BLaER1 (cell line): Measurements from ENCODE around the gene MEG3.

Source experiments
- H3K27ac ChIP-seq: shearing (Covaris generic); formaldehyde crosslinking; 2 replicates; pipeline ENCODE4 v1.8.1; 2022
- H3K27me3 ChIP-seq: shearing (Covaris generic); formaldehyde crosslinking; 2 replicates; pipeline ENCODE4 v1.8.1; 2022
- H3K36me3 ChIP-seq: shearing (Covaris generic); formaldehyde crosslinking; 2 replicates; pipeline ENCODE4 v1.8.1; 2022
- H3K4me1 ChIP-seq: shearing (Covaris generic); formaldehyde crosslinking; 2 replicates; pipeline ENCODE4 v1.8.1; 2022
- H3K4me2 ChIP-seq: shearing (Covaris generic); formaldehyde crosslinking; 2 replicates; pipeline ENCODE4 v1.8.1; 2022
- H3K4me3 ChIP-seq: shearing (Covaris generic); formaldehyde crosslinking; 2 replicates; pipeline ENCODE4 v1.8.1; 2022
- H3K9ac ChIP-seq: shearing (Covaris generic); formaldehyde crosslinking; 2 replicates; pipeline ENCODE4 v1.8.1; 2022
- H3K9me3 ChIP-seq: shearing (Covaris generic); formaldehyde crosslinking; 2 replicates; pipeline ENCODE4 v1.8.1; 2022
- H4K20me1 ChIP-seq: shearing (Covaris generic); formaldehyde crosslinking; 2 replicates; pipeline ENCODE4 v1.8.1; 2022
- Cebpa-rat ChIP-seq: shearing (Covaris generic); IDR thresholded peaks from 2 replicates; pipeline ENCODE4 v1.8.1; 2022

MEG3 gene

GRCh38 chr14:100822013-100822412 lies 3.9 kb upstream of the MEG3 start:
- H4K20me1 ChIP-seq: no peaks in the 10 kb centered on the region
- peak overlapping the region; percentile 53 for H3K4me2 ChIP-seq
- H3K9ac ChIP-seq: no peak overlapping the region
- H3K27ac ChIP-seq: no peak overlapping the region
- H3K4me1 ChIP-seq: peaks cover 16% of the 10 kb centered on the region
- H3K36me3 ChIP-seq: no peaks in the 10 kb centered on the region
- H3K27me3 ChIP-seq: no peaks in the 10 kb centered on the region
- no peak for TF ChIP-seq Cebpa-rat
- H3K9me3 ChIP-seq: peaks cover 27% of the 10 kb centered on the region
- H3K4me3 ChIP-seq: no peak overlapping the region

DNA sequence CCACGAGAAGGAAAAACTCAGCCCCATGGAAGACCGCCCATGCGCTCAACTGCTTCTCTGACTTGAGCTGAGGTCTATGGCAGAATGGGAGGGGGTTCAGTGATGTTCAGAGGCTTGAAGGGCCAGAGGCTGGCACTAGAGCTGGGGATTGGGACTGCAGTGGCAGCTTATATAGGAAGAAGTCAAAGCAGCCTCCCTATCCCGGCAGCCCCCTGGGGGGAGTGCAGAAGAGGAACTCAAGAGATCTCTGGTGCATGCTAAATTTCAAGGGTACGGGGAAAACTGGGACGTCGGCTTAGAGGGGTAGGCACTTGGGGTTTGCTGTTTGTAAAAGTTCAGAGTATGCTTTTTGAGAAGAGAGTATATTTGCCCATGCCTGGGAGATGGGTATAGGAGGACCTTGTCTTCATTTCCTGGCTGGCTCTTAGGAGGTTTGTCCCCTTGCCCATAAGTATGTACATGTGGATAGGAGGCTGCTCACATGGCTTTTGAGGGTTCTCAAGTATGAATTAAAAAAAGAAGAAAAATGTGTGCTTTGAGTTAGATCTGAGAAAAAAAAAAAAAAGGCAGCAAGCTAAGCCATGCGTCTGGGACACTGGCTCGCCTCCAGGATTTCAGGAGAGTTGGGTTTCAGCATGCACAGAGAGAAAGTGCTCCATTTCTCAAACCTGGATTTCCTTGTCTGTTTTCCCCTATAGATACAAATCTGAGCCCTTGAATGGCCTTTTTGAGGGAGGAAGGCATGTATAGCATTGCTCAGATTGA lies 3.2 kb upstream of the MEG3 start:
- Histone ChIP-seq H3K4me1 (peaks cover 16% of the 10 kb centered on the region), H3K36me3 (no peaks in the 10 kb centered on the region), H3K9me3 (peaks cover 34% of the 10 kb centered on the region), H3K27me3 (no peaks in the 10 kb centered on the region), H3K9ac (no peak overlapping the region), H3K4me3 (no peak overlapping the region), H3K27ac (no peak overlapping the region), H4K20me1 (no peaks in the 10 kb centered on the region), H3K4me2 (peak overlapping the region; percentile 53)
- TF ChIP-seq Cebpa-rat: no peak

DNA sequence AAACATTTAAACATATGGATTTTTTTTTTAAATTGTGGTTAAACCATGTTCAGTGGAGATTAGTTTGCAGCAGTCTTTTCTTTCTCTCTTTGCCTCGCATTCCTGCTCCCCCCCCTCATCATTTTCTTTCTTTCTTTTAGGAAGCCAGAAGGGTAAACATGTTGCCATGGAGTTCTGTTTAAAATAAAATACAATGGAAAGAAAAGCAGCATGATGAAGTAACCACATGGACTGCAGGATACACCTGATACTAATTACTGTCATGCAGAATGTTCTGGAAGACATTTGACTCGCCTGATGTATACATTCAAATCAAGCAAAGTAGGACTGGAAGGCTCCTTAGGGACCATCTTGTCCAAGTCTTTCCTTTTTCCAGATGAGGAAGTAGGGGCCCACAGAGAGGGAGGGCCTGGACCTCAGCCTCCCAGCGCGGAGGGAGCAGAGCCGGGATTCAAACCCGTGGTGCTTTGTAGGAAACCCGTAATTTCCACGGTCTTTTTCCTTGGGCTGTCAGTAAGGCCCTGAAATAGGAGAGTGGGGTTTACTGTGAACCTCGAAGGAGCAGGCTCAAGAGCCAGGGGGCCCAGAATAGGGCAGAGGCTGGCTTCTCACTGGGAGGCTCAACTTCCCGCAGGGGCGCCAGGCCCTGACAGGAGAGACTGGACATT lies 2.4 kb upstream of the MEG3 start:
- Histone ChIP-seq H4K20me1 (no peaks in the 10 kb centered on the region), H3K36me3 (no peaks in the 10 kb centered on the region), H3K4me2 (no peak overlapping the region), H3K9me3 (peaks cover 39% of the 10 kb centered on the region), H3K27me3 (no peaks in the 10 kb centered on the region), H3K4me1 (peaks cover 11% of the 10 kb centered on the region), H3K9ac (no peak overlapping the region), H3K27ac (no peak overlapping the region), H3K4me3 (no peak overlapping the region)
- no peak for TF ChIP-seq Cebpa-rat

GRCh38 chr14:100824091-100824551 lies 1.8 kb upstream of the MEG3 start:
- TF ChIP-seq Cebpa-rat: no peak
- no peak overlapping the region for H3K4me3 ChIP-seq
- H3K27ac ChIP-seq: no peak overlapping the region
- H3K9me3 ChIP-seq: peaks cover 39% of the 10 kb centered on the region
- H4K20me1 ChIP-seq: no peaks in the 10 kb centered on the region
- H3K36me3 ChIP-seq: no peaks in the 10 kb centered on the region
- H3K4me1 ChIP-seq: peaks cover 11% of the 10 kb centered on the region
- H3K4me2 ChIP-seq: no peak overlapping the region
- H3K27me3 ChIP-seq: no peaks in the 10 kb centered on the region
- no peak overlapping the region for H3K9ac ChIP-seq

DNA sequence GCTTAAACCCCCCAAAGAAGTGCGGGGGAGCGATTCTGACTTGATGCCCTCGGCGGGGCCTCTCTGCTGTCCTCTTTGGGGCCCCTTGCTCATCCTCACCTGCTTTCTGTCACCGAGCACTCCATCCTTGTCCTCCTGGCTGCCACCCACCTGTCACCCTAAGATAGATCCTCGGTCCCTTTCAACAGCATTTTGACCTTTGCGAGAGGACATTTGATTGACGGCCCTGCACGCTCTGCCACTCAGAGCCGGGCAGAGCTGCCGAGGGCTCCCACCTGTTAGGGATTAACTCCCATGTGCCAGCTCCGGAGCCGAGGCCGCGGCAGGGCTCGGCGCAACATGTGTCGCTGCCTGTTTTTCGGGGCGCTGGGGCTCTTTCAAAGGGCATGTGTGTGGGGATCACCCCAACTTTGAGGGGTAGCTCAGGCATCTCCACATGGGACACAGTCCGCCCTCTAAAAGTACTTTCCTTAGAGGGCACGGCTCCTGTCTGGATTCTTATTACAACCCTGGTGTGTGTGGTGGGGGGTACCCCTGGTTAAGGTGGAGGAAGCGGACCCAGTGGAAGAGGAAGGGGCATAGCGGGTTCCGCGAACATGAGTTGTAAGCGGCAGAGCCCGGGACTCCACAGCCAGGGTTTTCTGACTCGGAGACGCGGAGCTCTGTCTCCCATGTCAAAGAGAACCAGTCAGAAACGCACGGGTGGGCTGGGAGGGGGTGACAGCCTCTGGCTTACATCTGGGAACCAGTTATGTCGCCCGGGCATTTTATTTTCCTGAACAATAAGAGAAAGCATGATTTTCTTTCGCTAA lies 811 bp upstream of the MEG3 start:
- Histone ChIP-seq H3K4me3 (no peak overlapping the region), H3K4me2 (no peak overlapping the region), H3K9ac (no peak overlapping the region), H3K4me1 (peaks cover 11% of the 10 kb centered on the region), H3K9me3 (peaks cover 39% of the 10 kb centered on the region), H4K20me1 (no peaks in the 10 kb centered on the region), H3K36me3 (no peaks in the 10 kb centered on the region), H3K27ac (no peak overlapping the region), H3K27me3 (no peaks in the 10 kb centered on the region)
- TF ChIP-seq Cebpa-rat: no peak

GRCh38 chr14:100826391-100827100 lies 628 bp downstream of the MEG3 start:
- Histone ChIP-seq H3K9me3 (peaks cover 39% of the 10 kb centered on the region), H3K36me3 (no peaks in the 10 kb centered on the region), H3K4me3 (no peak overlapping the region), H3K27ac (no peak overlapping the region), H3K4me1 (peaks cover 11% of the 10 kb centered on the region), H4K20me1 (no peaks in the 10 kb centered on the region), H3K27me3 (no peaks in the 10 kb centered on the region), H3K4me2 (no peak overlapping the region), H3K9ac (no peak overlapping the region)
- TF ChIP-seq Cebpa-rat: no peak

GRCh38 chr14:100827101-100828021 lies 1.4 kb downstream of the MEG3 start:
- no peak overlapping the region for H3K9ac ChIP-seq
- H3K4me1 ChIP-seq: peaks cover 7% of the 10 kb centered on the region
- H3K4me3 ChIP-seq: no peak overlapping the region
- H4K20me1 ChIP-seq: no peaks in the 10 kb centered on the region
- no peaks in the 10 kb centered on the region for H3K27me3 ChIP-seq
- TF ChIP-seq Cebpa-rat: no peak
- peaks cover 39% of the 10 kb centered on the region for H3K9me3 ChIP-seq
- H3K27ac ChIP-seq: no peak overlapping the region
- no peaks in the 10 kb centered on the region for H3K36me3 ChIP-seq
- no peak overlapping the region for H3K4me2 ChIP-seq

DNA sequence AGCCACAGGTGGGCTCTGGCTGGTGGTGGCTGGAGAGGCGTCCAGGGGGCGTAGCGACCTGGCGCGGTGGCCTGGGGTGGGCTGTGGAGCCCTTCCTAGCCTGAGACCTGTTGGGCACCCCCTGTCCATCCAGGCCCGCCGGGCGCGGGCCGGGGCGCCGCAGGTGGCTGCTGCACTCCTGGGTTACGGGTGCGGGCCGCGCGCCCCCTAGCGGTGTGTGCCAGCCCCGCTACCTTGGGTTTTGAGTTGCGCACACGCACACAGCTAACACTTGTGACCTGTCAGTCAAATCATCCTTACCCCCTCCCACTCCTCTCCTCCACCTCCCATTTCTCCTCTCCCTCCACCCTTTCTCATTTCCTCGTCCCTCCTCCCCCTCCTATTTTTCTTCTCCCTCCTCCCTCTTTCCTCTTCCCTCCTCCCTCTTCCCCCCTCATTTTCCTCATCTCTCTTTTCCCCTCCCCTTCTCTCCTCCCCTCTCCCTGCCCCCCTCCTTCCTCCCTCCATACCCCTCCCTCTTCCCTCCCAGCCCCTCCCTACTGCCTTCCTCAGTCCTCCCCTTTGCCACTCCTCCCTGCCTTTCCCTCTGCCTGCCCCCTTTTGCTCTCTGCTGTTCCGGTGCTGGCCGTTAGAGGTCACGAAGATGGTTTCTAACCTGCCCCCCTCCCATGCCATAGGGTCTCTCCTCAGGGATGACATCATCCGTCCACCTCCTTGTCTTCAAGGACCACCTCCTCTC lies 2.3 kb downstream of the MEG3 start:
- Histone ChIP-seq H3K4me3 (no peak overlapping the region), H3K27me3 (no peaks in the 10 kb centered on the region), H3K36me3 (no peaks in the 10 kb centered on the region), H3K9ac (no peak overlapping the region), H3K9me3 (peaks cover 39% of the 10 kb centered on the region), H3K27ac (no peak overlapping the region), H3K4me1 (no peaks in the 10 kb centered on the region), H3K4me2 (no peak overlapping the region), H4K20me1 (no peaks in the 10 kb centered on the region)
- no peak for TF ChIP-seq Cebpa-rat
